ENCODE measurements around the gene LEFTY1. TPM values are rescaled to one million over a fixed set of nuclear protein-coding genes. Genes with fewer than 3 reads are reported as not detected.
A peak's percentile ranks its signal among the peaks of the same experiment; 100 is the strongest.
"Not testable (repeated sequence)": the region's sequence is repeated elsewhere in the genome, so short reads cannot be mapped to it uniquely, and the experiment has no call there.

LEFTY1 gene
- not detected in 2 replicates for total RNA-seq (2014; rRNA removed; shearing (Covaris generic))
- not detected in 2 replicates for polyA plus RNA-seq (2015; cell fraction: cytosol; rRNA removed)
- not detected in 2 replicates for polyA plus RNA-seq (2015; cell fraction: nucleus; rRNA removed)

GRCh38 chr1:225888898-225889601 is at the start of gene LEFTY1:
Gene LEFTY1, minus strand, starts transcription at chr1:225889146. Its CDS starts 80 bp downstream, at chr1:225889066.
- DNase-seq (ENCODE audit: low read depth): no peak

GRCh38 chr1:225937048-225937968 is 48.4 kb upstream of the LEFTY1 start:
- DNase-seq (ENCODE audit: low read depth): no peak

- no peak for DNase-seq (ENCODE audit: low read depth)
Observed at GRCh38 chr1:225936523-225936922, 47.6 kb upstream of the LEFTY1 start.

GRCh38 chr1:225936086-225936485 is 47.1 kb upstream of the LEFTY1 start:
- DNase-seq (ENCODE audit: low read depth): not testable (repeated sequence)

GRCh38 chr1:225934711-225935110 is 45.8 kb upstream of the LEFTY1 start:
- no peak for DNase-seq (ENCODE audit: low read depth)

GRCh38 chr1:225933072-225933471 is 44.1 kb upstream of the LEFTY1 start:
- DNase-seq (ENCODE audit: low read depth): peak; percentile 79

GRCh38 chr1:225931270-225932136 is 42.6 kb upstream of the LEFTY1 start:
- no peak for DNase-seq (ENCODE audit: low read depth)

GRCh38 chr1:225930566-225930965 is 41.6 kb upstream of the LEFTY1 start:
- DNase-seq (ENCODE audit: low read depth): no peak

GRCh38 chr1:225929462-225929861 is 40.5 kb upstream of the LEFTY1 start:
- DNase-seq (ENCODE audit: low read depth): not testable (repeated sequence)

GRCh38 chr1:225928186-225929175 is 39.5 kb upstream of the LEFTY1 start:
- no peak for DNase-seq (ENCODE audit: low read depth)

- DNase-seq (ENCODE audit: low read depth): no peak
Observed at GRCh38 chr1:225926551-225927113, 37.7 kb upstream of the LEFTY1 start.

GRCh38 chr1:225923692-225924555 is 35.0 kb upstream of the LEFTY1 start, which contains the start of gene PYCR2:
Gene PYCR2, minus strand, starts transcription at chr1:225924250. Its CDS starts 140 bp downstream, at chr1:225924110.
- peak; percentile 97 for DNase-seq (ENCODE audit: low read depth)

- no peak for DNase-seq (ENCODE audit: low read depth)
Observed at GRCh38 chr1:225923381-225923691, 34.4 kb upstream of the LEFTY1 start.

- peak; percentile 17 for DNase-seq (ENCODE audit: low read depth)
Observed at GRCh38 chr1:225921734-225922709, 33.1 kb upstream of the LEFTY1 start.

- DNase-seq (ENCODE audit: low read depth): peak; percentile 50
Observed at GRCh38 chr1:225919906-225920305, 31.0 kb upstream of the LEFTY1 start.

GRCh38 chr1:225918280-225918679 is 29.3 kb upstream of the LEFTY1 start:
- no peak for DNase-seq (ENCODE audit: low read depth)

GRCh38 chr1:225917536-225917935 is 28.6 kb upstream of the LEFTY1 start:
- no peak for DNase-seq (ENCODE audit: low read depth)
